Panc1 (cell line): ENCODE data around the gene CHN1.

Experiments
- POLR2AphosphoS5 ChIP-seq: IDR thresholded peaks from 2 replicates; pipeline ENCODE4 v1.6.1; 2012; ENCODE audit warnings: mild to moderate bottlenecking, low read depth, low read length, moderate library complexity
- TF ChIP-seq, protein P1 (sequence below): fragments of 450-650 bp; IDR thresholded peaks from 2 replicates; pipeline ENCODE4 v1.5.1; 2017; ENCODE audit warnings: mild to moderate bottlenecking

DNA sequence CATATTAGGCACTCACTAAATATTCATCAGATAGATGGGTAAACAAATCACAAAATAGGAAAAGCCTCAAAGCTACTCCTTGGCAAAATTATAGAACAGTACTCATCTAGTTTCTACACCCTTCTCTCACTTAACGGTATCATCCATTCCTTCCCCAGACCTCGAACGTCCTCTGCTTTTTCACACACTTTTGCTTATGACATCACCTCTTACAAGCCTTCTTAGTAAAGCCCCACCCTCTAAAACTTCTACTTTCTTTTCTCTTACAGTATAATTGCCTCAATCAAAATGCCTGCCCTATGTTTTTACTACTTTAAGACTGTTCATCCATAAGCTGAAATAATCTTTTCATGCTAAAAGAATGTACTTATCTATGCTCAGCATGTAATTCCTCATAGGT, 8.1 kb downstream of the CHN1 start:
- TF ChIP-seq, protein P1, sequence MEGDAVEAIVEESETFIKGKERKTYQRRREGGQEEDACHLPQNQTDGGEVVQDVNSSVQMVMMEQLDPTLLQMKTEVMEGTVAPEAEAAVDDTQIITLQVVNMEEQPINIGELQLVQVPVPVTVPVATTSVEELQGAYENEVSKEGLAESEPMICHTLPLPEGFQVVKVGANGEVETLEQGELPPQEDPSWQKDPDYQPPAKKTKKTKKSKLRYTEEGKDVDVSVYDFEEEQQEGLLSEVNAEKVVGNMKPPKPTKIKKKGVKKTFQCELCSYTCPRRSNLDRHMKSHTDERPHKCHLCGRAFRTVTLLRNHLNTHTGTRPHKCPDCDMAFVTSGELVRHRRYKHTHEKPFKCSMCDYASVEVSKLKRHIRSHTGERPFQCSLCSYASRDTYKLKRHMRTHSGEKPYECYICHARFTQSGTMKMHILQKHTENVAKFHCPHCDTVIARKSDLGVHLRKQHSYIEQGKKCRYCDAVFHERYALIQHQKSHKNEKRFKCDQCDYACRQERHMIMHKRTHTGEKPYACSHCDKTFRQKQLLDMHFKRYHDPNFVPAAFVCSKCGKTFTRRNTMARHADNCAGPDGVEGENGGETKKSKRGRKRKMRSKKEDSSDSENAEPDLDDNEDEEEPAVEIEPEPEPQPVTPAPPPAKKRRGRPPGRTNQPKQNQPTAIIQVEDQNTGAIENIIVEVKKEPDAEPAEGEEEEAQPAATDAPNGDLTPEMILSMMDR, result no peak
- no peak for TF ChIP-seq POLR2AphosphoS5
